HEK293 (cell line): ENCODE measurements around the gene NTRK3.

Experiments used
- CTCF ChIA-PET: fragments of 350-600 bp; formaldehyde crosslinking; extraction: SDS; loops from one replicate; lab custom pipeline; 2021; ENCODE audit warnings: antibody characterized with exemption; lab: Yijun Ruan, JAX
- POLR2A ChIA-PET: fragments of 300-600 bp; formaldehyde crosslinking; extraction: SDS; loops from one replicate; lab custom pipeline; 2020; ENCODE audit warnings: antibody characterized with exemption, inconsistent platforms; lab: Yijun Ruan, JAX
- H3K27ac ChIP-seq: fragments of 200-500 bp; sonication (Bioruptor generic); 2 replicates; pipeline ENCODE4 v1.5.1; 2014; ENCODE audit warnings: low read depth, low read length, control low read depth, inconsistent platforms; ENCODE audit errors: extremely low read depth
- H3K36me3 ChIP-seq, 2 experiments: fragments of 200-500 bp in 1 of 2; sonication (Bioruptor generic) in 1 of 2; 1 replicate in 1 of 2; 2 replicates in 1 of 2; pipeline ENCODE4 v1.5.1; 2014 to 2017; ENCODE audit warnings: inconsistent platforms in 2 of 2, low read length in 2 of 2; ENCODE audit not compliant: control insufficient read depth in 2 of 2, insufficient read depth in 1 of 2
- H3K4me1 ChIP-seq: fragments of 200-500 bp; sonication (Bioruptor generic); 2 replicates; pipeline ENCODE4 v1.5.1; 2014; ENCODE audit warnings: mild to moderate bottlenecking, low read length, inconsistent platforms; ENCODE audit not compliant: control insufficient read depth, insufficient read depth
- H3K4me3 ChIP-seq: 2 replicates; pipeline ENCODE4 v1.5.1; 2011; ENCODE audit warnings: low read depth, mild to moderate bottlenecking, control low read depth, low read length, moderate library complexity
- H3K9me3 ChIP-seq: fragments of 200-500 bp; sonication (Bioruptor generic); 2 replicates; pipeline ENCODE4 v1.5.1; 2014; ENCODE audit warnings: low read depth, low read length, inconsistent platforms; ENCODE audit not compliant: control insufficient read depth, insufficient read depth
- BCL11A ChIP-seq: fragments of 450-650 bp; formaldehyde crosslinking; IDR thresholded peaks from 2 replicates; pipeline ENCODE4 v1.5.1; 2016; ENCODE audit warnings: low read depth, missing biosample characterization, missing genetic modification characterization
- EGR2 ChIP-seq: fragments of 450-650 bp; formaldehyde crosslinking; IDR thresholded peaks from 2 replicates; pipeline ENCODE4 v1.5.1; 2016; ENCODE audit warnings: low read depth, missing biosample characterization, missing genetic modification characterization
- GLIS2 ChIP-seq: fragments of 450-650 bp; formaldehyde crosslinking; IDR thresholded peaks from 2 replicates; pipeline ENCODE4 v1.5.1; 2016; ENCODE audit warnings: missing biosample characterization, missing genetic modification characterization
- HOXC10 ChIP-seq: sonication (generic); formaldehyde crosslinking; IDR thresholded peaks from 2 replicates; pipeline ENCODE4 v1.8.1; 2023; ENCODE audit warnings: mild to moderate bottlenecking, missing genetic modification reagents
- KLF10 ChIP-seq: fragments of 450-650 bp; IDR thresholded peaks from 2 replicates; pipeline ENCODE4 v1.5.1; 2018; ENCODE audit warnings: missing biosample characterization, mild to moderate bottlenecking, missing genetic modification characterization
- MEIS1 ChIP-seq: sonication (generic); formaldehyde crosslinking; IDR thresholded peaks from 2 replicates; pipeline ENCODE4 v1.8.1; 2022; ENCODE audit warnings: missing genetic modification reagents, mild to moderate bottlenecking, borderline replicate concordance
- PRDM1 ChIP-seq: fragments of 450-650 bp; formaldehyde crosslinking; IDR thresholded peaks from 2 replicates; pipeline ENCODE4; 2016; ENCODE audit warnings: missing biosample characterization, missing genetic modification characterization
- ZBTB1 ChIP-seq: fragments of 450-650 bp; formaldehyde crosslinking; IDR thresholded peaks from 2 replicates; pipeline ENCODE4 v1.5.1; 2016; ENCODE audit warnings: missing biosample characterization, missing genetic modification characterization
- ZBTB48 ChIP-seq: fragments of 450-650 bp; formaldehyde crosslinking; IDR thresholded peaks from 2 replicates; pipeline ENCODE4 v1.5.1; 2016; ENCODE audit warnings: missing biosample characterization, missing genetic modification characterization
- ZBTB7A ChIP-seq: fragments of 450-650 bp; formaldehyde crosslinking; IDR thresholded peaks from 2 replicates; pipeline ENCODE4 v1.5.1; 2016; ENCODE audit warnings: low read depth, missing biosample characterization, missing genetic modification characterization
- ZFP3 ChIP-seq: fragments of 450-650 bp; formaldehyde crosslinking; IDR thresholded peaks from 2 replicates; pipeline ENCODE4 v1.5.1; 2016; ENCODE audit warnings: low read depth, missing biosample characterization, missing genetic modification characterization
- ZFP41 ChIP-seq: fragments of 450-650 bp; formaldehyde crosslinking; IDR thresholded peaks from 2 replicates; pipeline ENCODE4 v1.5.1; 2016; ENCODE audit warnings: missing biosample characterization, missing genetic modification characterization, borderline replicate concordance
- ZNF140 ChIP-seq: fragments of 450-650 bp; formaldehyde crosslinking; IDR thresholded peaks from 2 replicates; pipeline ENCODE4 v1.5.1; 2016; ENCODE audit warnings: missing biosample characterization, missing genetic modification characterization
- ZNF266 ChIP-seq: fragments of 450-650 bp; formaldehyde crosslinking; IDR thresholded peaks from 2 replicates; pipeline ENCODE4 v1.5.1; 2016; ENCODE audit warnings: missing biosample characterization, missing genetic modification characterization, low read depth
- ZNF48 ChIP-seq: fragments of 450-650 bp; formaldehyde crosslinking; IDR thresholded peaks from 2 replicates; pipeline ENCODE4 v1.5.1; 2016; ENCODE audit warnings: missing biosample characterization, missing genetic modification characterization
- ZNF529 ChIP-seq: fragments of 450-650 bp; formaldehyde crosslinking; IDR thresholded peaks from 2 replicates; pipeline ENCODE4 v1.5.1; 2017; ENCODE audit warnings: missing genetic modification characterization, missing biosample characterization; ENCODE audit not compliant: insufficient replicate concordance
- ZNF548 ChIP-seq: fragments of 450-650 bp; formaldehyde crosslinking; IDR thresholded peaks from 2 replicates; pipeline ENCODE4 v1.5.1; 2016; ENCODE audit warnings: missing biosample characterization, missing genetic modification characterization
- ZNF624 ChIP-seq: fragments of 450-650 bp; formaldehyde crosslinking; IDR thresholded peaks from 2 replicates; pipeline ENCODE4 v1.5.1; 2017; ENCODE audit warnings: missing biosample characterization, missing genetic modification characterization
- ZNF701 ChIP-seq: fragments of 450-650 bp; formaldehyde crosslinking; IDR thresholded peaks from 2 replicates; pipeline ENCODE4 v1.5.1; 2016; ENCODE audit warnings: missing biosample characterization, missing genetic modification characterization
- ZSCAN30 ChIP-seq: fragments of 450-650 bp; IDR thresholded peaks from 2 replicates; pipeline ENCODE4 v1.5.1; 2018; ENCODE audit warnings: missing biosample characterization, mild to moderate bottlenecking, missing genetic modification characterization, moderate library complexity
- TF ChIP-seq, protein P1 (sequence below): fragments of 450-650 bp; formaldehyde crosslinking; IDR thresholded peaks from 2 replicates; pipeline ENCODE4 v1.5.1; 2016; ENCODE audit warnings: missing biosample characterization, missing genetic modification characterization
- TF ChIP-seq, protein P2 (sequence below): fragments of 450-650 bp; formaldehyde crosslinking; conservative IDR thresholded peaks from 2 replicates; pipeline ENCODE4 v1.5.1; 2016; ENCODE audit warnings: low read depth, missing biosample characterization, missing genetic modification characterization
- TF ChIP-seq, protein P3 (sequence below): fragments of 450-650 bp; formaldehyde crosslinking; IDR thresholded peaks from 2 replicates; pipeline ENCODE4 v1.5.1; 2017; ENCODE audit warnings: missing biosample characterization, missing genetic modification characterization
- TF ChIP-seq, protein P4 (sequence below): fragments of 450-650 bp; formaldehyde crosslinking; IDR thresholded peaks from 2 replicates; pipeline ENCODE4 v1.5.1; 2016; ENCODE audit warnings: missing biosample characterization, missing genetic modification characterization

Gene NTRK3

DNA sequence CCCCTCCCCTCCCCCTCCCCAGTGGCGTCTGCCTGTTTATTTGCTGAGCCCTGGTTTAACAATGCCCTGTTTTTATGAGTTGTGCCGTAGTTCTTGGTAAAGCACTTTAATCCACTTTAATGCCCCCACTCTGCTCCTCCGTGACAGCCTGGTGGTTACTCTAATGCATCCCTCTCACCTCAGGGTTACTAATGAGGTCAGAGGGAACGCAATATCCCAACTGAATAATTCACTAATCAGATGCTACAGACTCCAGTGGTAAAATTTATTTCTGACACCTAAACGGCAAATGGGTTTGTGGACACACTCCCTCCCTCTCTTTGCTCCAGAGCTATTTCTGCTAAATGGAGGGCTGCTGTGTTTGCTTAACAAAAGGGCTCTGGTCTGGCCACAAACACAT lies 26.1 kb upstream of the NTRK3 start:
- Histone ChIP-seq H3K9me3 (no peaks in the 10 kb centered on the region), H3K36me3 (no peaks in the 10 kb centered on the region), H3K4me3 (no peak overlapping the region), H3K27ac (no peak overlapping the region), H3K4me1 (no peaks in the 10 kb centered on the region)
- ChIA-PET POLR2A (no interaction called here), CTCF (interaction anchor here (3.0 to 14.6 kb wide), 2 partner anchors 8 to 36 kb away, joined by 20 to 182 read pairs; no protein-coding TSS in a partner anchor)
- TF ChIP-seq ZBTB7A (tag by site-specific recombination) (no peak), ZFP41 (no peak), ZNF140 (no peak), MEIS1 (CRISPR knock-in tag) (no peak), BCL11A (no peak), ZNF529 (tag by site-specific recombination) (no peak), HOXC10 (CRISPR knock-in tag) (no peak), ZNF701 (tag by site-specific recombination) (no peak), ZBTB48 (no peak), ZBTB1 (tag by site-specific recombination) (no peak), ZNF624 (tag by site-specific recombination) (no peak)
- TF ChIP-seq, protein P1, sequence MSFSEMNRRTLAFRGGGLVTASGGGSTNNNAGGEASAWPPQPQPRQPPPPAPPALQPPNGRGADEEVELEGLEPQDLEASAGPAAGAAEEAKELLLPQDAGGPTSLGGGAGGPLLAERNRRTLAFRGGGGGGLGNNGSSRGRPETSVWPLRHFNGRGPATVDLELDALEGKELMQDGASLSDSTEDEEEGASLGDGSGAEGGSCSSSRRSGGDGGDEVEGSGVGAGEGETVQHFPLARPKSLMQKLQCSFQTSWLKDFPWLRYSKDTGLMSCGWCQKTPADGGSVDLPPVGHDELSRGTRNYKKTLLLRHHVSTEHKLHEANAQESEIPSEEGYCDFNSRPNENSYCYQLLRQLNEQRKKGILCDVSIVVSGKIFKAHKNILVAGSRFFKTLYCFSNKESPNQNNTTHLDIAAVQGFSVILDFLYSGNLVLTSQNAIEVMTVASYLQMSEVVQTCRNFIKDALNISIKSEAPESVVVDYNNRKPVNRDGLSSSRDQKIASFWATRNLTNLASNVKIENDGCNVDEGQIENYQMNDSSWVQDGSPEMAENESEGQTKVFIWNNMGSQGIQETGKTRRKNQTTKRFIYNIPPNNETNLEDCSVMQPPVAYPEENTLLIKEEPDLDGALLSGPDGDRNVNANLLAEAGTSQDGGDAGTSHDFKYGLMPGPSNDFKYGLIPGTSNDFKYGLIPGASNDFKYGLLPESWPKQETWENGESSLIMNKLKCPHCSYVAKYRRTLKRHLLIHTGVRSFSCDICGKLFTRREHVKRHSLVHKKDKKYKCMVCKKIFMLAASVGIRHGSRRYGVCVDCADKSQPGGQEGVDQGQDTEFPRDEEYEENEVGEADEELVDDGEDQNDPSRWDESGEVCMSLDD (tag by site-specific recombination): no peak
- TF ChIP-seq, protein P2, sequence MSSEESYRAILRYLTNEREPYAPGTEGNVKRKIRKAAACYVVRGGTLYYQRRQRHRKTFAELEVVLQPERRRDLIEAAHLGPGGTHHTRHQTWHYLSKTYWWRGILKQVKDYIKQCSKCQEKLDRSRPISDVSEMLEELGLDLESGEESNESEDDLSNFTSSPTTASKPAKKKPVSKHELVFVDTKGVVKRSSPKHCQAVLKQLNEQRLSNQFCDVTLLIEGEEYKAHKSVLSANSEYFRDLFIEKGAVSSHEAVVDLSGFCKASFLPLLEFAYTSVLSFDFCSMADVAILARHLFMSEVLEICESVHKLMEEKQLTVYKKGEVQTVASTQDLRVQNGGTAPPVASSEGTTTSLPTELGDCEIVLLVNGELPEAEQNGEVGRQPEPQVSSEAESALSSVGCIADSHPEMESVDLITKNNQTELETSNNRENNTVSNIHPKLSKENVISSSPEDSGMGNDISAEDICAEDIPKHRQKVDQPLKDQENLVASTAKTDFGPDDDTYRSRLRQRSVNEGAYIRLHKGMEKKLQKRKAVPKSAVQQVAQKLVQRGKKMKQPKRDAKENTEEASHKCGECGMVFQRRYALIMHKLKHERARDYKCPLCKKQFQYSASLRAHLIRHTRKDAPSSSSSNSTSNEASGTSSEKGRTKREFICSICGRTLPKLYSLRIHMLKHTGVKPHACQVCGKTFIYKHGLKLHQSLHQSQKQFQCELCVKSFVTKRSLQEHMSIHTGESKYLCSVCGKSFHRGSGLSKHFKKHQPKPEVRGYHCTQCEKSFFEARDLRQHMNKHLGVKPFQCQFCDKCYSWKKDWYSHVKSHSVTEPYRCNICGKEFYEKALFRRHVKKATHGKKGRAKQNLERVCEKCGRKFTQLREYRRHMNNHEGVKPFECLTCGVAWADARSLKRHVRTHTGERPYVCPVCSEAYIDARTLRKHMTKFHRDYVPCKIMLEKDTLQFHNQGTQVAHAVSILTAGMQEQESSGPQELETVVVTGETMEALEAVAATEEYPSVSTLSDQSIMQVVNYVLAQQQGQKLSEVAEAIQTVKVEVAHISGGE (tag by site-specific recombination): no peak
- TF ChIP-seq, protein P3, sequence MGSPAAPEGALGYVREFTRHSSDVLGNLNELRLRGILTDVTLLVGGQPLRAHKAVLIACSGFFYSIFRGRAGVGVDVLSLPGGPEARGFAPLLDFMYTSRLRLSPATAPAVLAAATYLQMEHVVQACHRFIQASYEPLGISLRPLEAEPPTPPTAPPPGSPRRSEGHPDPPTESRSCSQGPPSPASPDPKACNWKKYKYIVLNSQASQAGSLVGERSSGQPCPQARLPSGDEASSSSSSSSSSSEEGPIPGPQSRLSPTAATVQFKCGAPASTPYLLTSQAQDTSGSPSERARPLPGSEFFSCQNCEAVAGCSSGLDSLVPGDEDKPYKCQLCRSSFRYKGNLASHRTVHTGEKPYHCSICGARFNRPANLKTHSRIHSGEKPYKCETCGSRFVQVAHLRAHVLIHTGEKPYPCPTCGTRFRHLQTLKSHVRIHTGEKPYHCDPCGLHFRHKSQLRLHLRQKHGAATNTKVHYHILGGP (tag by site-specific recombination): no peak
- TF ChIP-seq, protein P4, sequence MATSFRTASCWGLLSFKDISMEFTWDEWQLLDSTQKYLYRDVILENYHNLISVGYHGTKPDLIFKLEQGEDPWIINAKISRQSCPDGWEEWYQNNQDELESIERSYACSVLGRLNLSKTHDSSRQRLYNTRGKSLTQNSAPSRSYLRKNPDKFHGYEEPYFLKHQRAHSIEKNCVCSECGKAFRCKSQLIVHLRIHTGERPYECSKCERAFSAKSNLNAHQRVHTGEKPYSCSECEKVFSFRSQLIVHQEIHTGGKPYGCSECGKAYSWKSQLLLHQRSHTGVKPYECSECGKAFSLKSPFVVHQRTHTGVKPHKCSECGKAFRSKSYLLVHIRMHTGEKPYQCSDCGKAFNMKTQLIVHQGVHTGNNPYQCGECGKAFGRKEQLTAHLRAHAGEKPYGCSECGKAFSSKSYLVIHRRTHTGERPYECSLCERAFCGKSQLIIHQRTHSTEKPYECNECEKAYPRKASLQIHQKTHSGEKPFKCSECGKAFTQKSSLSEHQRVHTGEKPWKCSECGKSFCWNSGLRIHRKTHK (tag by site-specific recombination): no peak

DNA sequence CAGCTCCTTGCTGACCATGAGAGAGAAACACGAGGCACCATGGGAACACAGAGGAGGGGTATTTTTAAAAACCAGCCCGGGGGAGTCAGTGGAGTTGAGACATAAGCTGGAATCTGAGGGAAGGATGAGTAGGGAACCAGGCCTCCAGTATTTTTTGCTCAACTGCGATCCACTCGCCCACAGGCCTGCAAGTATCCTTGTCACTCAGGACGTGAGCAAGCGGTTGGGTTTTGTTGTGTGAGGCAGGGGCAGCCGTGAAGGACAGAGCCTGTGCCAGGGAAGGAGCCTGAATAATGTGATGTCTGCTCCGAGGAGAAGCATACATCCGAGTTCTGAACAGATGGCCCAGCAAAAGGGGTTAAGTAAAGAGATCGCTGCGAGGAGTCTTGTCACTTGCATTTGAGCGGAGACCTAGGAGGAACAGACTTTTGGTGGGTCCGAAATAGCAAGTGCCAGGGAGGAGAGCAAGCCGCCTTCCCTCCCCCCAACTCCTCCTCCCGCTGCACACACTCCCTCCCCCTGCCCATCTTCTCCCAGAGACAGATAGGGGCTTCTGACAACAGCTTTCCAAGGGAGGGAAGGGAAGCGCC lies 20.4 kb upstream of the NTRK3 start:
- Histone ChIP-seq H3K4me3 (no peak overlapping the region), H3K9me3 (no peaks in the 10 kb centered on the region), H3K4me1 (no peaks in the 10 kb centered on the region), H3K27ac (no peak overlapping the region), H3K36me3 (no peaks in the 10 kb centered on the region)
- POLR2A ChIA-PET: no interaction called here
- TF ChIP-seq ZFP3 (tag by site-specific recombination) (no peak), KLF10 (no peak), ZNF266 (no peak), EGR2 (tag by site-specific recombination) (no peak), ZSCAN30 (tag by site-specific recombination) (no peak), HOXC10 (CRISPR knock-in tag) (no peak), PRDM1 (tag by site-specific recombination) (no peak), ZNF48 (tag by site-specific recombination) (no peak), GLIS2 (tag by site-specific recombination) (no peak), ZNF548 (tag by site-specific recombination) (no peak)
- CTCF ChIA-PET: interaction anchor here (2.3 to 14.6 kb wide), 2 partner anchors 30 to 173 kb away, joined by 5 to 182 read pairs; no protein-coding TSS in a partner anchor
